Inferior parietal cortex (tissue), 1 donor: ENCODE results near the gene COL4A1.

ENCODE experiments used
- DNase-seq: peaks from one replicate; pipeline ENCODE4 v3.0.0-alpha.2; 2016; ENCODE audit errors: extremely low spot score

Gene COL4A1

DNA sequence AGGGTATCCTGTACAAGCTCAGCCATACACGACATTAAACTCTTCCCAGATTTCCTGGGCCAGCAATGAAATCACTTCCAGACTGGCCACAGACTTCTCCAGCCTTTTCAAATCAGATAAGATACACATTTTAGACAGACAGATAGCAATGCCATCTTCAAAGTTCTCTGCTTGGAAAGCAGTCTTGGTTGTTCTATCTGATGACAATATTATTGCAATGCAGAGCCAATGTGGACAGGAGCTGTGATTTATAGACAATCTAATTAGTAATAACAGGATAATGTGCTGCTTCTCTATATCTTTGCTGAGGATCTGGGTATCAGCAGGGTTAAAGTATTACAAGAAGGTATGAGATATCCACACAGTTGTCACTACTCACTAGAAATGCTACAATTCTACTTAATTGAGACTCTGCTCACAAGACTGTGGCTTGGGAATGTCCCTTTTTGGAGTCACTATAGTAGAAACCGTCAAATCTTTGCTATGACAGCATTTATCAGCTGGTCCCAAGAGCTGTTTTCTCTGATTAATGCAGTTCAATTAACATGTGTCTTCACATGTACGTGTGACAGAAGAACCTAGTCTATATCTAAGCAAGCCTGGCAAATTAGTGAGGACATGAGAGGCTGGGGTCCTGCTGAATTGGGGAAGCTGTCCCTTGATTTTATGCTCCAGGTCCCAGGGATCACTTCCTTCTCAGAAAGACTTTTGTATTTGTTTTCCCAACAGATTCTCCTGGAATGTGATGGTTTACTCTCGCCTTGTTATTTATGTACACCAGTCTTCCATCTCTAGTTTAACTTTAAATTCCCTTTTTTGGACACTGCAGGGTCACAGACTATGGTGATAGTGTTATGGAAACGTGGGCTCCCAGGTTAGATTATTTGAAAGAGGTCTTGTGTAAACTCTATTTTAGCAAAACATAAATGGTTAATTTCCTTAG is 68.8 kb downstream of the COL4A1 start:
- no peak for DNase-seq

DNA sequence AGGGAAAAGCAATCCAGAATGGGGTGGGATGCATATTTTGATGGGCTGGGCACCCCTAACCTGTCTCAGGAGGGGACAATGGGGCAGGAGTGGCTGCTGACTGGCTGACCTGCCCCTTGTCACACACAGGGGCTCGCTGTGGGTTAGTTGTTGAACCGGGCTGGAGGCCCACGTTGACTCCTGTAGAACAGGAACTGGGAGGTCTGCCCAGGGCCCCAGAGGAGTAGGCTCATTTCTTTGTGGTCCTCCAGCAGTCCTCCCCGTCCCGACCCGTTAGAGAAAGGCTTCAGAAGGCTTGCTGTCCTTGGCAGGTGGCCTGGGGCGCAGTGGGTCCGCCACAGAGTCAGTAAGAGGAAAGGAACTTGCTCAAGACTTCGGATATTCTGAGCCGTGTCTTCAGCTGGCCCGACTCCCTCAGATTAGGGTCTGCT is 70.1 kb downstream of the COL4A1 start:
- DNase-seq, result no peak

DNA sequence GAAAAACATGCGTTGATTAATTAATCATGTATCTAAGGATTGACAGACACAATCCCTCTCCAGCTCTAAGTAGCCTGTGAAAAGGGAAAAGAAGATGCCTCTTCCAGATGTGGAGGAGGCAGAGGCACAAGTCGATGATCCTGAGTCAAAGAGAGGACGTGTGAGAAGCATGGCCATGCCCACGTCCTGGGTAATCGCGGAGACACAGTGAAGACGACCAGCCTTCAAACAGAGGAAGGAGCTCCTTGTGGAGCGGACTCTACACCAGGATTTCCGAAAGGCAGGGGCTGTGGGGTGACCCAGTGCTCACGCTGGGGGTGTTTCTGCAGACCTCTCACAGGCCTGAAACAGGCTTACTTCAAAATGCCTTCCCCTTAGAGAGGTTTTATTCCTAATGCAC is 70.5 kb downstream of the COL4A1 start:
- no peak for DNase-seq

DNA sequence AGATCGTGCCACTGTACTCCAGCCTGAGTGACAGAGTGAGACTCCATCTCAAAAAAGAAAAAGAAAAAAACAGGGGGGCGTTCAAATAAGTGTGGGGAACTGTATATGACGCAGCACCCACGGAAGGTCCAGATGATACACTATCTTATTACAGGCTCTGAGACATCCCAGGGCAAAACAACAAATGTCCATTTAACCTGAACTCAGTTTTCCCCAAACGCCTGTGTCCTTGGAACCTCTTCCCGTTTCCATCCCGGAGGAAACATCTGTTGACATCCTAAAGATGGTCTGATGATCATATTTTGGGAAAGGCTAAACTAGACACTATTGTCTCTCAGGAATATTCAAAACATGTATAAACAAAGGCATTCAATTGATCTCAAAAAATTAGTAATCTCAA is 72.4 kb downstream of the COL4A1 start:
- DNase-seq, result no peak

DNA sequence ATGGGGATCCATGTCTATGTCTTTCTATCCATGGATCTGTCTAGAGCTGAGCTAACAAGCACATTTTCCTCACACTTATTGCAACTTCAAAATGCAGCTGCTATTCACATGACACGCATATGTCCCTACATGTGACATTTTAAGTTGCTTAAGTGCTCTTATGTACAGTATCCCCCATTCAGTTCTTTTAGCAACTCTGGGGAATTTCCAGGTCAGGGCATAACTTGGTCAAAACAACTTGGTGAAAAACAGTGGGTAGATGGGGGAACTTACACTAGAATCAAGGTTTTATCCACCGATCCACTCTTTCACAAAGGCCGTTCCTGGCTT is 73.0 kb downstream of the COL4A1 start:
- no peak for DNase-seq

DNA sequence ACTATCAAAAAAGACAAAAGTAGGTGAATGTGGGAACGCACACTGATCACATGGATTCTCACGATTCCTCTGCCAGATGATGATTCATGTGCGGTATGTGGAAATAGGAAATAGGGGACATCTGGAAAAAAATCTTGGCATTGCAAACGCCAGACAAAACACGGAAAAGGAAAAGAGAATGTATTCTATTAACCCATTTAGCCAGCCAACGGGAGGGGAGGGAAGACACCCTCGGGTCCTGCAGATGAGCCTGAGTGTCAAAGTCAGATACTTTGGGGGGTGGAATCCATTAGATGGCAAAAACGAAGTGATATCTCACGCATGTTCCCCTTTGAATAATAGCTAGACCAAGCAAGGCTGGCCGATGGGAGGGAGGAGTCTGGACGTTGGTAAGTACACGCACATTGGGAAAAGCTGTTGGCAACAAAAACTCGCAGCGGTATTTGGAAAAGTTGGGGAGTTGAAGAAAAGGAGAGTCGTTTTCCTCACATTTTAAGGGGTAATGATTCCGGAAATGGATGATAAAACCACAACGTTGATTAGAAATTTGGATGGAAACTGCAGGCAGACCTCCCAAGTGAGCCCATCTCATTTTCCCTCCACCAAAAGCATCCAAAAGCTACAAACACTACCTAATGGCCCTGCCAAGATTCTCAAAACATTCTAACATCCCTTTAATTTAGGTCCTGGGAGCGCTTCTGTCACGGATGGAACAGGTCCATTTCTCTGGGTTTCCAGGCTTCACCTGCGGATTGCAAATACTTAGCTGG is 73.6 kb downstream of the COL4A1 start:
- DNase-seq, result peak; percentile 25

DNA sequence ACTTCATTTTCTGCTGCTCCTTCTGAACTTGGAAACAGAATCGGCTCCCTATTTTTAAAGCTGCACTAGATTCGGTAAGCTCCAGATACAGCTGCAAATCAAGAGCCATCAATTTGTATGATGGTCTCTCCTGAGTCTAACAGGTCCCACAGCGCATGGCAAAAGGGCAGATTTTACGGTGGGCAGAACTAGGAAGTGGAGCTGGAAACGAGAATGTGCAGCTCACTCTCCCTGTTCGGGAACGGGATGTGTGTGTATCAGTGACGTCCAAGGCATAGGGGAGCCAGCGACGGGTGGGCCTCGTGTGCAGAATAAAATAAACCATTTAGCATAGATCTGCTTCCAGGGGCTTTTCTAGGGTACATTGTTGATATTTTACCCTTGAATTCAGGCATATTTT is 74.2 kb downstream of the COL4A1 start:
- DNase-seq, result no peak

DNA sequence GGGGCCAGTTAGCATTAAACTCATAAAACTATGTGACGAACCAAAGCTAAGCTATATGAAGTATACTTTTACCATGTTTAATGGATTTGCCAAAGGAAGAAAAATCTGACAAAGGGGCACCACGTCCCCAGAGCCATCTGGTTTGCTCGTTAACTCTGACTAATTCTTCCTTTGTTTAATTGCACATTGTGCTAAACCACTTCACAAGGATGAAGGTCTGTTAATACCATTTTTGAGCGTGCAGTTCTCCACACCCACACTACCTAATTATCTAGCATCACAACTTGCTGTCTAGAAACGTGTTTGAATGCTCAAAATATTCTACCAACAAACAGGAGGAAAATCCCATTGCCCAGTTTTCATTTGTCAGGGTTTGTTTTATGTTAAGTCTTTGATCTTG is 74.8 kb downstream of the COL4A1 start:
- peak; percentile 13 for DNase-seq

DNA sequence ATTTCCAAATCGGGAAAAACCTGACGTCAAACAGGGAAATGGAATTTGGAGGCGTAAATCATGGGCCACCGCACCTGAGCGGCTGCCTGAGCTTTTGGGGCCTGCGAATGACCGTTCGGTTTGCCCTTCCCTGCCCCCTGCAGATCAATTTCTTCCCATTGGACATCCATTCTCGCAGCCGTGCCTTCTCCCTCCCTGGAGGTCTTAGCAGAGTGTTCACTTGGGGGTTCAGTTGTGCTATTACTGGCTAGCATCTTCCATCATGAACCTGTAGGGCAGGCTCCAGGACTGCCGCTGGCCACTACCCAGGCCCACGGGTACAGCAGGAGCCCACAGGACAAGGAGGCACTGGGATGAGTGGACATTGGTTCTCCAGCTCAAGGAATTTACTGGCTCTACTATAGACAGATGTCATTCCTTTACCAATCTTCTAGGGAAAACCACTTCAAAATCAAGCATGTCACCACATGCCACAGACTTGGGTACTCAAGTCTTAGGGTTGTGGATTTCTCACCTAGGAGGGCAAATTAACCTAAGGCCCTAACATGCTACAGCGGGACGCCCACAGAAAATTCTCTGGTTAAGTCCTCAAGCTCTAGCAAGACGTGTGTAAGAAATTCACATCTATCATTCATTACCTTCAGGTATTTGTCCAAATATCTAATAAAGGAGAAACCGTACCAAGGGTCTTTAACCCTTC is 75.5 kb downstream of the COL4A1 start:
- DNase-seq, result no peak

DNA sequence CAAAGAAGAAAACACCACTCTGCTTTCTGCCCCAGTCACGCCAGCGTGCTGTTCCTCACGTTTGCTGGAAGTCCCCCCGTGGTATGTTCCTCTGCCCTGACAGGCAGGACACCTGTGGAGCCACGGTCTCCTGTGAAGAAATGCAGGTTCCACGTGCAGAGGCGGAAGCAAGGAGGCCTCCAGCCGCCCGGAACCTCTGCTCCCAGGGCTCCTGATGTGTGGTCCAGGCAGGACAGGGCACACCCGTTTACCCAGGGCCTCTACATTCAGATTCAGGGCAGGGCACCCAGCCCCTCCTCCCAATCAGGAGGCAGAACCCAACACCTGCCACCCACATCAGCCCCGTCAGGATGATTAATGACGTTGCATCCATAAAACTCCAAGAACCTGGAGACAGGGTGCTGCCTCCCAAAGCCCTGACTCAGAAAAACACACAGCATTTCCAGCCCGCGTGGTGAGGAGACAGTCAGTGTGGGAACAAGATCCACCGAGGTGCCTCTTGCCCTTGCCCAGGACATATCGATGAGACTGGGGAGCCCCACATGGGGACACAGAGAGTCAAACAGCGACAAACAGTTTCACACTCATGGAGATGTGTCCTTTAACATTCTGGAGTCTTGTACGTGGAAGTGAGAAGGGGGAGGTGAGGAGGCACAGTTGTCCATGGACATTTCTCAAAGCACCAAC is 76.2 kb downstream of the COL4A1 start:
- no peak for DNase-seq

DNA sequence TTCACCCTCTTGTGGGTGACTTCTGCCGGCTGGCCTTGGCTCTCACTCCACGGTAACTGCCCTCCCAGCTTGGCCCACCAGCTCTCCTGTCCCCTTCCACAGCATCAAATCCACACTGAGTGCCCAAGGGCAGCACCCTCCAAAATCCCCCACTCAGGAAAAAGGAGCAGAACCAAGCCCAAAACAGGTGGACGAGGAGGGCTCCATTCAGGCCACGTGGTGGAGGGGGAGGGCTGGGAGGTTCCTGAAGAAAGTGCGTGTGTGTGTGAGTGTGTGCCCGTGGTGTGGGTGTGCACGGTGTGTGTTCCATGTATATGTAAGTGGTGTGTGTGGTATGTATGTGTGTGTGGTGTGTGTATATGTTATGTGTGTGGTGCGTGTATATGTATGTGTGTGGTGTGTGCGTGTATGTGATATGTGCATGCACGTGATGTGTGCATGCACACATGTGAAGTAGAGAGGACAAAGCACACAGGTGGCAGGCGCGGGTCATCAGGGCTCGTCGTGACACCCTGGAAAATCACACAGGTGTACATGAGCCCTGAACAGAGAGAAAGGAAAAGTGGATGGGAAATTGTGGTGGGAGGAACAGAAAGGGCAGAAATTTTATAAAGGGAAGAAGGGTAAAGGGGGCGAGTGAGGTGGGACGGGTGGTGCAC is 76.9 kb downstream of the COL4A1 start:
- DNase-seq, result no peak

DNA sequence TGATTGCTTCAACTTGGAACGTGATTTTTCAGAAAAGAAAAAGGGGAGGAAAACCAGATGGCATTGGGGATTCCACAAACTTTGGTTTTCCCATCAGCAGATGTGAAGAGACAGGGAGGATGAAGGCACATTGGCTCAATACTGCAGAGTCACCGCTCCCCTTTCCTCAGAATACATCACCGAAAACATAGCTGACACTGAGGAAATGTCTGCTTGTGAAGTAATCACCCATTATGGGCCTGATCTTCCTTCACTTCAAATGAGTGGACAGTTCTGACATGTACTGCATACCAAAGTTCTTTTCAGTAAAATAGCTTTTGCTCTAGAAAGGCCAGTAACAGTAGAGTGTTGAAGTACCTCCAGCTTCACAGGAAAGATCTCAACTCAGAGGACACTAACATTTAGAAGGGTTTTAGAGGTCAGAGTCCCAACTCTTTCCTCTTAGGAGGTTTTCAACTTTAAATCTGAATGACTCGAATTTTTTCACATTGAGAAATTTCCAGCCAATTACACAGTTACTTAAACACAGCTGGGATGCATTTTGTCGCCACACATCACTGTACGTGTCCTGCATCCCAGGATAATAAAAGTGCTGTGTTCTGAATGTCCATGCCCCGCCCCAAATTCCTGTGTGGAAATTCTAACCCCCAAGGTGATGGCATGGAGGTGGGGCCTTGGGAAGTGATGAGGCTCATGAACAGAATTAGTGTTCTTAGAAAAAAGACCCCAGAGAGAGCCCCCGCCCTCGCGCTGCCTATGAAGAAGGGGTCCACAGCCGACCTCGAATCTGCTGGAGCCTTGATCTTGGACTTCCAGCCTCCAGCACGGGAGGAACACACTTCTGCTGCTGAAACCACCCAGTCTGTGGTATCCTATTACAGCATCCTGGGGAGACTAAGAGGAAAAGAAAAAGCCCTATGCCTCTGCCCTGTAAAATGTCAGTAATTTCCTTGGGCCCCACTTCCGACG is 77.7 kb downstream of the COL4A1 start:
- DNase-seq, result no peak

DNA sequence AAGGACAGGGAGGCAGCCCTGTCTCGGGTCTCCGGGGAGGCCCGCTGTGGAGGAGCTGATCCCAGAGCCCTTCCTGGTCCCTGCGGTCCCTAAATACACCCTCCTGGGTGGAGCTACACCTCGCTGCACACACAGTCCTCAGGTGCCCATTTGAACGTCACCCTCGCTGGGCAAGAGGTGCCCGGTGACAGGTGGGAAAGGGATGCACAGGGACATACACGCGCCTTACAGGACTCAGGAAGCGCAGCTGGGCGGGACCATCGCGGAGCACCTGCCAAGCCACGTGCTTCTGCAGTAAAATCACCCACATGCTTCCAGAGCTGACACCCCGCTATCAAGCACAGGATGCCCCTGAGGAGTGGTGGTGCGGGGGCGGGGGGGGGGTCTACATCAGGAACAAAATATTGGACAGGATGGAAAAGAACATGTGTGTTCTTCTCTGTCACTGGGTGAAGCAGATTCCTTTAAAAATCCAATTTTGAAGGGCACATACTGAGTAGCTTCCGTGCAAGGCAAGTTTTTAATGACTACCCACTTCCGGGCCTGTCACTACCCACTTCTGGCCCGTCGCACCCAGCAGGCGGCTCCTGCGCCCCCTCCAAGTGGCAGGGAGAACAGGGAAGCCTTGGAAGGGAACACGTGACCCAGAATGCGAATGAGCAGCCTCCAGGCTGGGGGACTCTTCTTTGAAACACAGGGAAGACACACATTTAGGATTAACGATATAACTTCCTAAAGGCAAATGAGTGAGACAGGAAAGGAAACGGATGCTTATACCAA is 78.9 kb downstream of the COL4A1 start:
- DNase-seq, result no peak

DNA sequence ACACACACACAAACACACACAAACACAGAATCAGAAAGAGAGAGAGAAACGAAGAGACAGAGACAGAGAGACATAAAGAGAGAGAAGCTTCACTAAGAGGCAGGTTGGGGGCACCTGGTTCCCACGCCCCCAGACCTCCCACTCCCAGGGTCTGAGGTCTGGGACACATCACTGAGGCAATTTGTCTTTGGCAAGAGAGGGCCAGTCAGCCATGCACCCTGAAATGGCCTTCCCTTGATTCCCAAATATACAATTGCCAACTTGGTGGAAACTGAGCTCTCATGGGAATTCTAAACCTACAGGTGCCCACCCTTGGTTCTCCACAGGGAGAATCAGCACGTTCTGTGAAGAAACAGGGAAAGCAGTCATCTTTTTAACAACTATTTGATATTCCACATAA is 79.5 kb downstream of the COL4A1 start:
- no peak for DNase-seq

DNA sequence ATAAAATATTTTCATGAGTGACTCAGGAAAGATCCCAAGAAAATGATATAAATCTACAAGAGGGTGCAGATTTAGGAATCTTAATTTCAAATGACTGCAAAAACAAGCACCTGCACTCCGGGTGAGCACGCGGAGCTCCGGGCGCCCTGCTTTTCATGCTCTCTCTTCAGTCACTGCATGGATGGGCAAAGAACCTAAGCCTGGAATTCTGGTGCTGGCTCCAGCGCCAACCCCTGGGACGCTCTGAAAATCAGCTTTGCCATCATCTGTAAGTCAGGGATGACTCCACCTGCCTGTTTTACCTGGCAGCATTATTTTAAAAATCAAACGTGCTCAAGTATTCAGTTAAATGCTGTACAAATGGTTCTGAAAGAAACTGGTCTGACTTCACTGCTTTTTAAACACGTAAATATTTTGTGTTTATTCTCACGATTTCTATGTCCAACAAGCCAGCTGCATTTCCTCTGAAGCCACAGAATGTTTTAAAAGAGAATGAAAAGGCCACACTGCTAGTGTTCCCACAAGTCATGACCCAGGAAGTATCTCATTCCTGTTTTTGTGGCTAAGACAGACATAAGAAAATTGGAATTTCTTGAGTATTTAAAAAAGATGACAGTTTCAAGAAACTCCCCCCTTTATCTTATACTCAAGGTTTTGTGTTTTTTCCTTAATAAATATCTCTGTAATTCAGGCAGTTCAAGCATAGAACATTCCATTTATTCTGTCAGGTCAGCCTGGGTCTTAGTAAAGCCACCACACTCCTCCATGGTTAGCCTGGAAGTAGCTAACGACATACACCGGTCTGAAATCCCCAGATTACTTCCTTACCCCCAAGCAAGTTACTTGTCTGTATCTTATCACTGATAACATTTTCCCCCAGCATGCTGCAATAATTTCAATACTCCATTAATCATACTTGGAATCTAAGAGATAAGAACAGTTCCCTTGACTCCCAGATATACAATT is 81.1 kb downstream of the COL4A1 start:
- no peak for DNase-seq

DNA sequence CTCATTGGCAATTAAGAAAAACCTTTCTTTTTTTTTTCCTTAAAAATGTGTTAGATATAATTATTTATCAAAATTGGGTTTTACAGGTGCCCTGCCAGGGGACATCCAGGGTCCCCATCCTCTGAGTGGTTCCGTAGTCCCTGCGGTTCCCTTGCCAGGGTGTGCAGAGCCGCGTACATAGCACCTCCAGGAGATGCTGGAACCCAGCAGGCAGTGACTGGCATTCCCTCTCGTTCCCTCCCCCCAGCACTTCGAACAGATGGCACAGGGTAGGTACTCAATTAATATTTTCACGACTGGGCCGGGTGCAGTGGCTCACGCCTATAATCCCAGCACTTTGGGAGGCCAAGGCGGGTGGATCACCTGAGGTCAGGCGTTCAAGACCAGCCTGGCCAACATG is 82.0 kb downstream of the COL4A1 start:
- no peak for DNase-seq

DNA sequence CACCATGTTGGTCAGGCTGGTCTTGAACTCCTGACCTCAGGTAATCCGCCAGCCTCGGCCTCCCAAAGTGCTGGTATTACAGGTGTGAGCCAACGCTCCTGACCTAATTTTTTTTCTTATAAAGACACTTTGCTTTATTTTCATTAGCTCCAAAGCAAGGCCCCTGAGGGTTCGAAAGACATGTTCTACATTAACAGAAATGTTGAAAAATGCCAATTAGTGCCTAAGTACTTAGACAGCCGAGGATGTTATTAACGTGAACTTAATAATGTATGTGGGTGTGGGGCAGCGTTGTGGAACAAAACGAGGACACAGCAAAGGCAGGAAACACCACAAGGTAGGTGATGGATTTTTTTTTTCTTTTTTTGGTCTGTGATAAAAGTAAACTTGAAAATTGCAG is 82.4 kb downstream of the COL4A1 start:
- no peak for DNase-seq
